HL-60/S4 (cell line): Measurements from ENCODE around the gene CLSTN2.
"Not testable (repeated sequence)": the region's sequence is repeated elsewhere in the genome, so short reads cannot be mapped to it uniquely, and the experiment has no call there.

Experiments
- in situ Hi-C: fragments of 300-500 bp; cut with MboI; formaldehyde crosslinking; loops from 2 replicates; pipeline ENCODE4 v1.14.3; 2022; ENCODE audit warnings: low sequenced_read_pairs

The CLSTN2 gene

GRCh38 chr3:140403079-140403478 is 468.1 kb downstream of the CLSTN2 start:
- in situ Hi-C loops, result no loop called here

- in situ Hi-C loops, result no loop called here
Observed at GRCh38 chr3:140403608-140404007, 468.6 kb downstream of the CLSTN2 start.

GRCh38 chr3:140406655-140407054 is 471.7 kb downstream of the CLSTN2 start:
- in situ Hi-C loops, result no loop called here

GRCh38 chr3:140408252-140408651 is 473.3 kb downstream of the CLSTN2 start:
- in situ Hi-C loops, result no loop called here

- in situ Hi-C loops, result no loop called here
Observed at GRCh38 chr3:140416666-140417065, 481.7 kb downstream of the CLSTN2 start.

GRCh38 chr3:140420621-140421357 is 485.8 kb downstream of the CLSTN2 start:
- in situ Hi-C loops, result no loop called here

- in situ Hi-C loops, result no loop called here
Observed at GRCh38 chr3:140421884-140422283, 486.9 kb downstream of the CLSTN2 start.

- in situ Hi-C loops, result no loop called here
Observed at GRCh38 chr3:140423146-140423545, 488.2 kb downstream of the CLSTN2 start.

- in situ Hi-C loops, result not testable (repeated sequence)
Observed at GRCh38 chr3:140423574-140423973, 488.6 kb downstream of the CLSTN2 start.

GRCh38 chr3:140424211-140424610 is 489.2 kb downstream of the CLSTN2 start:
- in situ Hi-C loops, result no loop called here

- in situ Hi-C loops, result no loop called here
Observed at GRCh38 chr3:140424726-140425125, 489.7 kb downstream of the CLSTN2 start.

- in situ Hi-C loops, result no loop called here
Observed at GRCh38 chr3:140427786-140428185, 492.8 kb downstream of the CLSTN2 start.

- in situ Hi-C loops, result no loop called here
Observed at GRCh38 chr3:140428380-140428779, 493.4 kb downstream of the CLSTN2 start.

- in situ Hi-C loops, result no loop called here
Observed at GRCh38 chr3:140429791-140430190, 494.8 kb downstream of the CLSTN2 start.

- in situ Hi-C loops, result no loop called here
Observed at GRCh38 chr3:140430494-140430893, 495.5 kb downstream of the CLSTN2 start.

- in situ Hi-C loops, result no loop called here
Observed at GRCh38 chr3:140432229-140432669, 497.3 kb downstream of the CLSTN2 start.

- in situ Hi-C loops, result no loop called here
Observed at GRCh38 chr3:140433431-140433830, 498.4 kb downstream of the CLSTN2 start.

GRCh38 chr3:140434261-140434905 is 499.4 kb downstream of the CLSTN2 start:
- in situ Hi-C loops, result no loop called here

- in situ Hi-C loops, result no loop called here
Observed at GRCh38 chr3:140436421-140436820, 501.4 kb downstream of the CLSTN2 start.

- in situ Hi-C loops, result no loop called here
Observed at GRCh38 chr3:140438736-140439470, 503.9 kb downstream of the CLSTN2 start.

- in situ Hi-C loops, result no loop called here
Observed at GRCh38 chr3:140439527-140439926, 504.5 kb downstream of the CLSTN2 start.

- in situ Hi-C loops, result no loop called here
Observed at GRCh38 chr3:140440446-140440845, 505.5 kb downstream of the CLSTN2 start.
